ENCODE results near the gene EXOC2.
A peak's percentile ranks its signal among the peaks of the same experiment; 100 is the strongest.

Gene EXOC2

GRCh38 chr6:491233-491632 lies 201.7 kb downstream of the EXOC2 start:
- intact Hi-C loops (cut with DNase I): no loop called here
- no peak for DNase-seq

- intact Hi-C loops (cut with DNase I): no loop called here
- DNase-seq: no peak
Observed at GRCh38 chr6:490251-491037, 202.5 kb downstream of the EXOC2 start.

- intact Hi-C loops (cut with DNase I): no loop called here
- no peak for DNase-seq
Observed at GRCh38 chr6:489762-490161, 203.2 kb downstream of the EXOC2 start.

- no peak for DNase-seq
- intact Hi-C loops (cut with DNase I): no loop called here
Observed at GRCh38 chr6:489001-489400, 203.9 kb downstream of the EXOC2 start.

GRCh38 chr6:487956-488355 lies 205.0 kb downstream of the EXOC2 start:
- intact Hi-C loops (cut with DNase I): no loop called here
- peak; percentile 76 to 98 (median 94) for DNase-seq

GRCh38 chr6:485655-486170 lies 207.2 kb downstream of the EXOC2 start:
- intact Hi-C loops (cut with DNase I): no loop called here
- no peak for DNase-seq

GRCh38 chr6:484746-485145 lies 208.2 kb downstream of the EXOC2 start:
- DNase-seq: no peak
- intact Hi-C loops (cut with DNase I): no loop called here

- intact Hi-C loops (cut with DNase I): no loop called here
- DNase-seq: no peak
Observed at GRCh38 chr6:484086-484745, 208.7 kb downstream of the EXOC2 start.

GRCh38 chr6:475314-475713 lies 217.6 kb downstream of the EXOC2 start:
- intact Hi-C loops (cut with DNase I): no loop called here

GRCh38 chr6:474453-475185 lies 218.3 kb downstream of the EXOC2 start:
- intact Hi-C loops (cut with DNase I): no loop called here
- peak in 41 of 42 donors; percentile 17 to 70 (median 46) for DNase-seq

More at GRCh38 chr6:475314-475713, 217.6 kb downstream of the EXOC2 start:
- DNase-seq: no peak

GRCh38 chr6:473768-474452 lies 219.0 kb downstream of the EXOC2 start:
- no peak for DNase-seq
- intact Hi-C loops (cut with DNase I): no loop called here

- intact Hi-C loops (cut with DNase I): no loop called here
- DNase-seq: no peak
Observed at GRCh38 chr6:473356-473755, 219.6 kb downstream of the EXOC2 start.

- intact Hi-C loops (cut with DNase I): no loop called here
Observed at GRCh38 chr6:470901-471448, 222.0 kb downstream of the EXOC2 start.

GRCh38 chr6:470051-470900 lies 222.7 kb downstream of the EXOC2 start:
- no peak for DNase-seq

More at GRCh38 chr6:470901-471448, 222.0 kb downstream of the EXOC2 start:
- DNase-seq: no peak

GRCh38 chr6:467671-468082 lies 225.3 kb downstream of the EXOC2 start:
- DNase-seq: peak in 1 of 42 donors; percentile 39

More at GRCh38 chr6:470051-470900, 222.7 kb downstream of the EXOC2 start:
- intact Hi-C loops (cut with DNase I): no loop called here

GRCh38 chr6:467111-467510 lies 225.8 kb downstream of the EXOC2 start:
- intact Hi-C loops (cut with DNase I): no loop called here
- no peak for DNase-seq

More at GRCh38 chr6:467671-468082, 225.3 kb downstream of the EXOC2 start:
- intact Hi-C loops (cut with DNase I): no loop called here

- intact Hi-C loops (cut with DNase I): no loop called here
- DNase-seq: peak in 2 of 42 donors; percentile 15 to 31
Observed at GRCh38 chr6:466564-466963, 226.4 kb downstream of the EXOC2 start.
